LoVo (cell line): ENCODE results near the gene MALRD1.

Experiments used
- DNase-seq: peaks from one replicate; pipeline ENCODE4 v3.0.0-alpha.2; 2016; ENCODE audit warnings: low spot score

MALRD1 gene

GRCh38 chr10:19577381-19577780 lies 528.8 kb downstream of the MALRD1 start:
- no peak for DNase-seq

- DNase-seq, result no peak
These were observed 529.2 kb downstream of the MALRD1 start for GRCh38 chr10:19577807-19578206.

- DNase-seq, result no peak
These were observed 530.0 kb downstream of the MALRD1 start for GRCh38 chr10:19578571-19578970.

GRCh38 chr10:19579761-19580545 lies 531.4 kb downstream of the MALRD1 start:
- DNase-seq, result no peak

GRCh38 chr10:19580691-19581090 lies 532.1 kb downstream of the MALRD1 start:
- no peak for DNase-seq

GRCh38 chr10:19588608-19589007 lies 540.0 kb downstream of the MALRD1 start:
- no peak for DNase-seq

GRCh38 chr10:19592276-19592675 lies 543.7 kb downstream of the MALRD1 start:
- peak; percentile 80 for DNase-seq

- DNase-seq, result no peak
These were observed 546.7 kb downstream of the MALRD1 start for GRCh38 chr10:19595212-19595845.

- no peak for DNase-seq
These were observed 557.2 kb downstream of the MALRD1 start for GRCh38 chr10:19605806-19606205.

GRCh38 chr10:19606968-19607367 lies 558.4 kb downstream of the MALRD1 start:
- DNase-seq, result no peak

- DNase-seq, result no peak
These were observed 563.2 kb downstream of the MALRD1 start for GRCh38 chr10:19611775-19612174.

GRCh38 chr10:19616966-19617365 lies 568.4 kb downstream of the MALRD1 start:
- DNase-seq, result no peak

GRCh38 chr10:19620811-19621210 lies 572.2 kb downstream of the MALRD1 start:
- no peak for DNase-seq

GRCh38 chr10:19623321-19623720 lies 574.7 kb downstream of the MALRD1 start:
- no peak for DNase-seq

- no peak for DNase-seq
These were observed 577.6 kb downstream of the MALRD1 start for GRCh38 chr10:19626156-19626555.

- DNase-seq, result no peak
These were observed 580.4 kb downstream of the MALRD1 start for GRCh38 chr10:19628767-19629560.

- DNase-seq, result no peak
These were observed 581.0 kb downstream of the MALRD1 start for GRCh38 chr10:19629567-19629966.

- no peak for DNase-seq
These were observed 585.6 kb downstream of the MALRD1 start for GRCh38 chr10:19634163-19634562.

- peak; percentile 37 for DNase-seq
These were observed 589.7 kb downstream of the MALRD1 start for GRCh38 chr10:19638182-19638895.

GRCh38 chr10:19638896-19639233 lies 590.3 kb downstream of the MALRD1 start:
- DNase-seq, result no peak

- no peak for DNase-seq
These were observed 592.1 kb downstream of the MALRD1 start for GRCh38 chr10:19640566-19641263.

GRCh38 chr10:19651549-19651948 lies 602.9 kb downstream of the MALRD1 start:
- DNase-seq, result no peak
